Activated T-helper 2 cell treated with anti-CD3 and anti-CD28 coated beads, Interferon-gamma antibody, Interleukin-2, Interleukin-4, amounts not matched to agents 10 μg/mL and 5 μg/mL and 100 μg/mL, durations not matched to agents 14 hours and 24 hours and 36 hours (primary cell): ENCODE data around the gene PSMB9. TPM values are rescaled to one million over a fixed set of nuclear protein-coding genes. Genes with fewer than 3 reads are reported as not detected.
"Not testable (repeated sequence)": the region's sequence is repeated elsewhere in the genome, so short reads cannot be mapped to it uniquely, and the experiment has no call there.

Source experiments
- DNase-seq: peaks from one replicate; pipeline ENCODE4 v3.0.0; 2021; ENCODE audit warnings: low spot score
- H3K27ac Mint-ChIP-seq: one replicate; pipeline ENCODE4 v1.8.0; 2021; ENCODE audit warnings: mixed read lengths
- H3K27me3 Mint-ChIP-seq: one replicate; pipeline ENCODE4 v1.8.0; 2021; ENCODE audit warnings: low read depth, mixed read lengths
- H3K36me3 Mint-ChIP-seq: one replicate; pipeline ENCODE4 v1.8.0; 2021; ENCODE audit warnings: low read depth, mixed read lengths
- H3K4me1 Mint-ChIP-seq: one replicate; pipeline ENCODE4 v1.8.0; 2021; ENCODE audit warnings: low read depth, mixed read lengths
- H3K4me3 Mint-ChIP-seq: one replicate; pipeline ENCODE4 v1.8.0; 2021; ENCODE audit warnings: low read depth, mild to moderate bottlenecking, moderate library complexity, mixed read lengths
- H3K9me3 Mint-ChIP-seq: one replicate; pipeline ENCODE4 v1.8.0; 2021; ENCODE audit warnings: mixed read lengths
- intact Hi-C: fragments of 100-400 bp; cut with micrococcal nuclease; formaldehyde crosslinking; loops from one replicate; pipeline ENCODE4 v1.15.1; 2023
- total RNA-seq: library from RNA; stranded (reverse); gene quantifications from 2 replicates; pipeline ENCODE4 v1.2.3, GENCODE V29; 2022

PSMB9 gene
- total RNA-seq, 1 donor from 2014 or later, result 262 TPM

GRCh38 chr6:32876603-32877002 lies 22.6 kb downstream of the PSMB9 start:
- no peak for DNase-seq
- H3K27ac Mint-ChIP-seq, result no peak overlapping the region
- H3K4me3 Mint-ChIP-seq, result no peak overlapping the region
- no peaks in the 10 kb centered on the region for H3K27me3 Mint-ChIP-seq
- no peaks in the 10 kb centered on the region for H3K4me1 Mint-ChIP-seq
- peaks cover 42% of the 10 kb centered on the region for H3K36me3 Mint-ChIP-seq
- intact Hi-C loops, result no loop called here
- H3K9me3 Mint-ChIP-seq, result no peaks in the 10 kb centered on the region

- no peak overlapping the region for H3K4me3 Mint-ChIP-seq
- no peaks in the 10 kb centered on the region for H3K27me3 Mint-ChIP-seq
- no peak overlapping the region for H3K27ac Mint-ChIP-seq
- peaks cover 27% of the 10 kb centered on the region for H3K36me3 Mint-ChIP-seq
- DNase-seq, result no peak
- H3K9me3 Mint-ChIP-seq, result no peaks in the 10 kb centered on the region
- intact Hi-C loops, result no loop called here
- H3K4me1 Mint-ChIP-seq, result peaks cover 5% of the 10 kb centered on the region
Measured at GRCh38 chr6:32879691-32880090, 25.7 kb downstream of the PSMB9 start.

GRCh38 chr6:32880962-32881361 lies 27.0 kb downstream of the PSMB9 start:
- H3K4me3 Mint-ChIP-seq, H3K4me1 Mint-ChIP-seq, H3K27ac Mint-ChIP-seq, H3K9me3 Mint-ChIP-seq, intact Hi-C loops, H3K27me3 Mint-ChIP-seq, DNase-seq: not testable (repeated sequence)
- peaks cover 27% of the 10 kb centered on the region for H3K36me3 Mint-ChIP-seq

- H3K36me3 Mint-ChIP-seq, result peaks cover 26% of the 10 kb centered on the region
Measured at GRCh38 chr6:32882879-32883250, 28.9 kb downstream of the PSMB9 start.

GRCh38 chr6:32883789-32884188 lies 29.8 kb downstream of the PSMB9 start:
- no peak overlapping the region for H3K27ac Mint-ChIP-seq
- peaks cover 8% of the 10 kb centered on the region for H3K4me1 Mint-ChIP-seq
- intact Hi-C loops, result no loop called here
- H3K27me3 Mint-ChIP-seq, result no peaks in the 10 kb centered on the region
- peaks cover 24% of the 10 kb centered on the region for H3K36me3 Mint-ChIP-seq
- no peaks in the 10 kb centered on the region for H3K9me3 Mint-ChIP-seq
- no peak for DNase-seq
- no peak overlapping the region for H3K4me3 Mint-ChIP-seq

More at GRCh38 chr6:32882879-32883250, 28.9 kb downstream of the PSMB9 start:
- Mint-ChIP-seq H3K9me3 (no peaks in the 10 kb centered on the region), H3K4me3 (no peak overlapping the region), H3K4me1 (peaks cover 8% of the 10 kb centered on the region), H3K27ac (no peak overlapping the region), H3K27me3 (no peaks in the 10 kb centered on the region)
- no peak for DNase-seq
- intact Hi-C loops, result no loop called here

GRCh38 chr6:32885698-32886286 lies 31.8 kb downstream of the PSMB9 start:
- Mint-ChIP-seq H3K9me3 (no peaks in the 10 kb centered on the region), H3K27ac (no peak overlapping the region), H3K4me3 (no peak overlapping the region), H3K4me1 (peaks cover 8% of the 10 kb centered on the region), H3K27me3 (no peaks in the 10 kb centered on the region), H3K36me3 (peaks cover 9% of the 10 kb centered on the region)
- intact Hi-C loops, result loop anchor here (1.0 kb wide), 1 partner anchor 99 kb away; no protein-coding TSS in a partner anchor
- DNase-seq, result no peak

GRCh38 chr6:32886681-32887383 lies 32.8 kb downstream of the PSMB9 start:
- intact Hi-C loops, result no loop called here
- Mint-ChIP-seq H3K27me3 (no peaks in the 10 kb centered on the region), H3K4me3 (no peak overlapping the region), H3K9me3 (no peaks in the 10 kb centered on the region), H3K36me3 (peaks cover under 1% of the 10 kb centered on the region), H3K27ac (no peak overlapping the region), H3K4me1 (peaks cover 11% of the 10 kb centered on the region)
- DNase-seq, result no peak

- H3K4me3 Mint-ChIP-seq, result no peak overlapping the region
- intact Hi-C loops, result no loop called here
- no peak for DNase-seq
- peaks cover 8% of the 10 kb centered on the region for H3K4me1 Mint-ChIP-seq
- H3K27ac Mint-ChIP-seq, result no peak overlapping the region
- no peaks in the 10 kb centered on the region for H3K9me3 Mint-ChIP-seq
- no peaks in the 10 kb centered on the region for H3K27me3 Mint-ChIP-seq
- no peaks in the 10 kb centered on the region for H3K36me3 Mint-ChIP-seq
Measured at GRCh38 chr6:32887616-32888015, 33.6 kb downstream of the PSMB9 start.

GRCh38 chr6:32888576-32888975 lies 34.6 kb downstream of the PSMB9 start:
- H3K27me3 Mint-ChIP-seq, result no peaks in the 10 kb centered on the region
- no peak for DNase-seq

GRCh38 chr6:32889533-32889932 lies 35.5 kb downstream of the PSMB9 start:
- H3K36me3 Mint-ChIP-seq, result no peaks in the 10 kb centered on the region
- no peak overlapping the region for H3K4me3 Mint-ChIP-seq
- peaks cover 14% of the 10 kb centered on the region for H3K4me1 Mint-ChIP-seq
- H3K27me3 Mint-ChIP-seq, result no peaks in the 10 kb centered on the region
- H3K9me3 Mint-ChIP-seq, result no peaks in the 10 kb centered on the region
- H3K27ac Mint-ChIP-seq, result no peak overlapping the region
- DNase-seq, result no peak
- intact Hi-C loops, result no loop called here

More at GRCh38 chr6:32888576-32888975, 34.6 kb downstream of the PSMB9 start:
- Mint-ChIP-seq H3K9me3 (no peaks in the 10 kb centered on the region), H3K4me1 (peaks cover 12% of the 10 kb centered on the region), H3K4me3 (no peak overlapping the region), H3K36me3 (no peaks in the 10 kb centered on the region), H3K27ac (no peak overlapping the region)
- intact Hi-C loops, result no loop called here

GRCh38 chr6:32890831-32891230 lies 36.8 kb downstream of the PSMB9 start:
- Mint-ChIP-seq H3K9me3 (no peaks in the 10 kb centered on the region), H3K4me1 (peaks cover 20% of the 10 kb centered on the region), H3K36me3 (no peaks in the 10 kb centered on the region), H3K4me3 (no peak overlapping the region), H3K27me3 (no peaks in the 10 kb centered on the region), H3K27ac (no peak overlapping the region)
- DNase-seq, result no peak
- intact Hi-C loops, result loop anchor here (5.0 kb wide), 1 partner anchor 186 kb away; the partner anchor contains the start of gene HLA-DPB1

GRCh38 chr6:32894085-32895005 lies 40.4 kb downstream of the PSMB9 start:
- intact Hi-C loops, result loop anchor here (2.0 to 5.0 kb wide), 3 partner anchors 50 to 183 kb away; partner anchors contain the start of gene HLA-DPB1
- H3K27ac Mint-ChIP-seq, result peak overlapping the region; percentile 95
- peak overlapping the region; percentile 99 for H3K4me3 Mint-ChIP-seq
- no peaks in the 10 kb centered on the region for H3K9me3 Mint-ChIP-seq
- H3K27me3 Mint-ChIP-seq, result no peaks in the 10 kb centered on the region
- peaks cover 39% of the 10 kb centered on the region for H3K4me1 Mint-ChIP-seq
- DNase-seq, result peak; percentile 95
- peaks cover 9% of the 10 kb centered on the region for H3K36me3 Mint-ChIP-seq
